Activated CD4-positive, alpha-beta memory T cell treated with anti-CD3 and anti-CD28 coated beads for 36 hours (primary cell): ENCODE data around the gene STXBP4. TPM values are rescaled to one million over a fixed set of nuclear protein-coding genes. Genes with fewer than 3 reads are reported as not detected.

Experiments used
- CTCF ChIA-PET: fragments of 350-600 bp; sonication (Branson Sonifier 250); formaldehyde crosslinking; loops from one replicate; lab custom pipeline; 2021; ENCODE audit warnings: antibody characterized with exemption, inconsistent platforms; lab: Charles Lee
- POLR2A ChIA-PET: fragments of 350-600 bp; sonication (Branson Sonifier 250); formaldehyde crosslinking; loops from one replicate; lab custom pipeline; 2021; ENCODE audit warnings: antibody characterized with exemption; lab: Charles Lee
- DNase-seq: peaks from one replicate; pipeline ENCODE4 v3.0.0-alpha.2; 2020
- H3K27ac Mint-ChIP-seq: one replicate; pipeline ENCODE4 v1.8.0; 2021; ENCODE audit warnings: mixed read lengths
- H3K27me3 Mint-ChIP-seq: one replicate; pipeline ENCODE4 v1.8.0; 2021; ENCODE audit warnings: mixed read lengths
- H3K36me3 Mint-ChIP-seq: one replicate; pipeline ENCODE4 v1.8.0; 2021; ENCODE audit warnings: mixed read lengths
- H3K4me1 Mint-ChIP-seq: one replicate; pipeline ENCODE4 v1.8.0; 2021; ENCODE audit warnings: low read depth, mixed read lengths
- H3K4me3 Mint-ChIP-seq: one replicate; pipeline ENCODE4 v1.8.0; 2021; ENCODE audit warnings: mild to moderate bottlenecking, mixed read lengths
- H3K9me3 Mint-ChIP-seq: one replicate; pipeline ENCODE4 v1.8.0; 2021; ENCODE audit warnings: mixed read lengths
- intact Hi-C: fragments of 100-400 bp; cut with micrococcal nuclease; formaldehyde crosslinking; loops from one replicate; pipeline ENCODE4 v1.15.1; 2023
- total RNA-seq, 2 experiments: library from RNA; stranded (reverse); gene quantifications; one replicate each; pipeline ENCODE4 v1.2.3, GENCODE V29; 2021

STXBP4 gene
- total RNA-seq, 2 experiments from 2014 or later, result 3.2 to 4.3 TPM

GRCh38 chr17:55186937-55187770 lies 218.6 kb downstream of the STXBP4 start:
- H3K4me3 Mint-ChIP-seq, result no peak overlapping the region
- no peaks in the 10 kb centered on the region for H3K4me1 Mint-ChIP-seq
- peaks cover 3% of the 10 kb centered on the region for H3K36me3 Mint-ChIP-seq
- H3K27ac Mint-ChIP-seq, result no peak overlapping the region
- H3K9me3 Mint-ChIP-seq, result peaks cover 6% of the 10 kb centered on the region
- no peak for DNase-seq
- intact Hi-C loops, result no loop called here
- ChIA-PET POLR2A (no interaction called here), CTCF (no interaction called here)
- H3K27me3 Mint-ChIP-seq, result no peaks in the 10 kb centered on the region

DNA sequence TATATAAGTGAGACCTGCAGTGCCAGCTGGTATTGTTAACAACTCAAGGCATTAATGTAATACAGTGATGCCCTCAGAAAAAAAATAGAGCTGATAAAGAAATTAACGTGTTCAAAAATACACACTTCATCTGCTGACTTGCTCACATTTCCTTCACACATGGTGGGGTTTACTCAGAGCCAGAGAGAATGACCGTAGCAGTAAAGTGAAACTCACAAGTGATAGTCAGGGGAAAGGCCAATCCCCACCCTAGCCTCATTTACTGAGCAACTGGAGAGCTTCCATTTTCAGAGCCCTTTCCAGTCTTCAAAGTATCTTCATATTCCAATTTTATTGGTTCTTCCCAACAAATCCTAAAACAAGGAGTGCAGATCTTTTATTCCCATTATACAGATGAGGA lies 222.2 kb downstream of the STXBP4 start:
- intact Hi-C loops, result no loop called here
- ChIA-PET POLR2A (no interaction called here), CTCF (no interaction called here)
- H3K4me1 Mint-ChIP-seq, result no peaks in the 10 kb centered on the region
- no peak overlapping the region for H3K27ac Mint-ChIP-seq
- H3K4me3 Mint-ChIP-seq, result no peak overlapping the region
- DNase-seq, result no peak
- no peaks in the 10 kb centered on the region for H3K9me3 Mint-ChIP-seq
- no peaks in the 10 kb centered on the region for H3K36me3 Mint-ChIP-seq
- no peaks in the 10 kb centered on the region for H3K27me3 Mint-ChIP-seq

DNA sequence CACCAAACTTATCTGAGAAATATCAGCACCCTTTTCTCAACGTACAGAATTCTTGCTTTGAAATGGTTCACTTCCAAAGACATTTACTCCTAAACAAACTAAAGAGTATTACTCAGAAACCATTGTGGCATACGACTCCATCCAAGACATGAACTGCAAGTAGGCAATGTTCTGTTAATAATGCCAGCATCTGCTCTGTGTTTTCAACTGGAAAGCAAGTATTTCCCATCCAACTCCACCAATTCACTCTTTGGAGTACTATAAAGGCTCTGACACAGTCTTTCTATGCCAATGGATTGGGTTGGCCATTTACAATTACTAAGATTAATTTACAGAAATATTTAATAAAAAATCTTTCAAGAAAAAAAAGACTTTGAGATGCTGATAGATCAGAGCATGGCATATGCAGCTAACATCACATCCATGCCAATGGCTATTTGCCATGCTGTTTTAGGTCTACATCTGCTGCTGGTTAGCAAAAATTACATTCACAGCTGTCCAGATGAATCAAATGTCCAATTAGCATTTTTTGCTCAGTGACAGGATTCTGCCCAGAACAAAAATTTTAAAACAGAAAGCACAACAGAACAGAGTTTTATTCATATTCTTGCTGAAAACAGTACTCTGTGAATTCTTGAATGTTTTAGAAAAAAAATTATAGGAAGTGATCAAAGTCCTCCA lies 230.3 kb downstream of the STXBP4 start:
- ChIA-PET POLR2A (no interaction called here), CTCF (no interaction called here)
- H3K36me3 Mint-ChIP-seq, result no peaks in the 10 kb centered on the region
- no peaks in the 10 kb centered on the region for H3K9me3 Mint-ChIP-seq
- no peak overlapping the region for H3K27ac Mint-ChIP-seq
- DNase-seq, result no peak
- intact Hi-C loops, result no loop called here
- no peaks in the 10 kb centered on the region for H3K4me1 Mint-ChIP-seq
- H3K27me3 Mint-ChIP-seq, result peaks cover 3% of the 10 kb centered on the region
- no peak overlapping the region for H3K4me3 Mint-ChIP-seq

- Mint-ChIP-seq H3K4me1 (no peaks in the 10 kb centered on the region), H3K4me3 (no peak overlapping the region), H3K27ac (no peak overlapping the region), H3K27me3 (peaks cover 3% of the 10 kb centered on the region), H3K36me3 (no peaks in the 10 kb centered on the region), H3K9me3 (peaks cover 5% of the 10 kb centered on the region)
- POLR2A ChIA-PET, result no interaction called here
- DNase-seq, result no peak
- intact Hi-C loops, result no loop called here
- CTCF ChIA-PET, result no interaction called here
Observed at GRCh38 chr17:55200904-55201303, 232.3 kb downstream of the STXBP4 start.

- Mint-ChIP-seq H3K4me3 (no peak overlapping the region), H3K27me3 (peaks cover 3% of the 10 kb centered on the region), H3K9me3 (peaks cover 5% of the 10 kb centered on the region), H3K27ac (no peak overlapping the region), H3K4me1 (no peaks in the 10 kb centered on the region), H3K36me3 (no peaks in the 10 kb centered on the region)
- intact Hi-C loops, result no loop called here
- ChIA-PET CTCF (no interaction called here), POLR2A (no interaction called here)
- no peak for DNase-seq
Observed at GRCh38 chr17:55201308-55201932, 232.9 kb downstream of the STXBP4 start.

DNA sequence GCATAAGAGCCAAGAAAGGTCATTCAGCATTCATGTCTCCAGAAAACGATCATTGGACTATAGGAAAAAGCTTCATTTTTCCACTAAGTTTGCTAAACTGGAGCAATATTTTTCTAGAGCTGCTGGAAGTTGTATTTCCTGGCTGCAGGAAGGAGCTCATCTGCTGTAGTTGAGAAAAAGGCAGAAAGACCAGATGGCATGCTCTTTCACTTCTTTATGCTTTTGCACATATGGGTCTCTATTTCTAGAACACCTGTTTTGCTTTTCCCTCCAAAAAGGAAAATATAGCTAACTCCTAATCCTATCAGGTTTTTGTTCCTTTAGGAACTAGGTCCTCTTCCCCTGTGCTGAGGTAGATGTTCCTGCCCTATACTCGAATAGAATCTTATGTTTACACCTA lies 234.3 kb downstream of the STXBP4 start:
- Mint-ChIP-seq H3K27me3 (no peaks in the 10 kb centered on the region), H3K27ac (no peak overlapping the region), H3K36me3 (no peaks in the 10 kb centered on the region), H3K4me3 (no peak overlapping the region), H3K4me1 (no peaks in the 10 kb centered on the region), H3K9me3 (peaks cover 5% of the 10 kb centered on the region)
- CTCF ChIA-PET, result no interaction called here
- intact Hi-C loops, result no loop called here
- DNase-seq, result no peak
- POLR2A ChIA-PET, result no interaction called here

DNA sequence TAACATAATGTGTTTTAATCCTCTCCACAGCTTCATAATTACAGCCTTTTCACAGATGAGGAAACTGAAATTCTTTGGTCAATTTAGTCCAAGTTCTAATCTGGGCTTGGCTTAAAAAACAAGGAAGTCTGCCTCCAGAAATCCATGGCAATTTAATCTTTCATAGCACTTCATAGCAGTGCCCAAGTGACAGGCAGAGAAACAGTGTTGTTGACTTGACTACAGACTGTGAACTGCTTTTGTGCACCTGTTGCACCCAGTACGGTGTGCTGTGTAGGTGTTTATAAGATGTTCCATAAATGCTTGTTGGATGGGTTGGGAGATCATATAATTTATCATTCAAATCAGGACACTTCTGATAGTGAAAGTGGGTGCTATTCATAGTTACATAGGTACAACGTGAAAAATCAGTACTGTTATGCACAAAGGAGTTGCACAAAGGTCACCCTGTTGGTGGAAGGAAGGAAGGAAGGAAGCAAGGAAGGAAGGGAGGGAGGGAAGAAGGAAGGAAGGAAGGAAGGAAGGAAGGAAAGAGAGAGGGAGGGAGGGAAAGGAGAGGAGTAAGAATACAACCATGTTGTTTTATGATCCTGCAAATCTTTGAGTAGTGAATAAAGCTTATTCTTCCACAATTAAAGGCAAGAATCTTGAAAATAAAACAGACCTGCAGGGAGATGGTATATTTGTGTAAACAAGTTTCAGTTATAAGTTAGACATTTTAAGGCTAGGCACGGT lies 239.7 kb downstream of the STXBP4 start:
- no peaks in the 10 kb centered on the region for H3K27me3 Mint-ChIP-seq
- H3K27ac Mint-ChIP-seq, result no peak overlapping the region
- no peaks in the 10 kb centered on the region for H3K36me3 Mint-ChIP-seq
- intact Hi-C loops, result no loop called here
- no peaks in the 10 kb centered on the region for H3K4me1 Mint-ChIP-seq
- H3K9me3 Mint-ChIP-seq, result peaks cover 5% of the 10 kb centered on the region
- no peak overlapping the region for H3K4me3 Mint-ChIP-seq
- CTCF ChIA-PET, result no interaction called here
- POLR2A ChIA-PET, result no interaction called here
- no peak for DNase-seq

GRCh38 chr17:55210292-55210691 lies 241.7 kb downstream of the STXBP4 start:
- POLR2A ChIA-PET, result no interaction called here
- Mint-ChIP-seq H3K4me1 (no peaks in the 10 kb centered on the region), H3K9me3 (no peaks in the 10 kb centered on the region), H3K36me3 (no peaks in the 10 kb centered on the region), H3K27ac (no peak overlapping the region), H3K27me3 (no peaks in the 10 kb centered on the region), H3K4me3 (no peak overlapping the region)
- intact Hi-C loops, result no loop called here
- CTCF ChIA-PET, result no interaction called here
- DNase-seq, result no peak

- H3K27ac Mint-ChIP-seq, result no peak overlapping the region
- CTCF ChIA-PET, result interaction anchor here (0.7 to 0.8 kb wide), 2 partner anchors 145 to 615 kb away, joined by 3 to 4 read pairs; no protein-coding TSS in a partner anchor
Observed at GRCh38 chr17:55212880-55213279, 244.3 kb downstream of the STXBP4 start.

GRCh38 chr17:55215711-55216110 lies 247.1 kb downstream of the STXBP4 start:
- CTCF ChIA-PET, result no interaction called here
- H3K27me3 Mint-ChIP-seq, result no peaks in the 10 kb centered on the region
- no peak overlapping the region for H3K27ac Mint-ChIP-seq

More at GRCh38 chr17:55212880-55213279, 244.3 kb downstream of the STXBP4 start:
- DNase-seq, result no peak
- Mint-ChIP-seq H3K27me3 (no peaks in the 10 kb centered on the region), H3K9me3 (no peaks in the 10 kb centered on the region), H3K4me3 (no peak overlapping the region), H3K36me3 (no peaks in the 10 kb centered on the region), H3K4me1 (no peaks in the 10 kb centered on the region)
- POLR2A ChIA-PET, result no interaction called here
- intact Hi-C loops, result no loop called here

DNA sequence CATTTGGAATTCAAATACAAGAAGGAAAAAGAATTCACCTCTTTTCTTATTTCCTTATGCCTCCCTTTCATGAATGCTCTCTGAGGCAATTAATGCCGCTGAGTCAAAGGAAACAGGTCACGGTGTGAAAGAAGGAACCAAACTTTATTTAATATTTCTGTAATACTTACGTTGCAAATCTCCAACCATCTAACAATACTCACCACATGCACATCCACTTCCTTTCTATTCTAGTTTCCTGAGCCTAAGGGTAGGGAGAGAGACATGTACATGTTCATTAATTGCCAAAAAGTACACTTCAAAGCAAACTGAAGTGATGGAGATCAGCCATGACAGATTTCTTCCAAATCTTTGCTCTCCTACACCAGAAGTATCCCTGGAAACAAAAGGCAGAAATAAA lies 248.3 kb downstream of the STXBP4 start:
- intact Hi-C loops, result no loop called here
- ChIA-PET CTCF (no interaction called here), POLR2A (no interaction called here)
- H3K4me3 Mint-ChIP-seq, result no peak overlapping the region
- H3K4me1 Mint-ChIP-seq, result no peaks in the 10 kb centered on the region
- DNase-seq, result no peak
- no peak overlapping the region for H3K27ac Mint-ChIP-seq
- no peaks in the 10 kb centered on the region for H3K36me3 Mint-ChIP-seq
- no peaks in the 10 kb centered on the region for H3K27me3 Mint-ChIP-seq
- H3K9me3 Mint-ChIP-seq, result no peaks in the 10 kb centered on the region

More at GRCh38 chr17:55215711-55216110, 247.1 kb downstream of the STXBP4 start:
- no peaks in the 10 kb centered on the region for H3K36me3 Mint-ChIP-seq
- intact Hi-C loops, result no loop called here
- DNase-seq, result no peak
- POLR2A ChIA-PET, result no interaction called here
- no peaks in the 10 kb centered on the region for H3K4me1 Mint-ChIP-seq
- no peak overlapping the region for H3K4me3 Mint-ChIP-seq
- H3K9me3 Mint-ChIP-seq, result no peaks in the 10 kb centered on the region

DNA sequence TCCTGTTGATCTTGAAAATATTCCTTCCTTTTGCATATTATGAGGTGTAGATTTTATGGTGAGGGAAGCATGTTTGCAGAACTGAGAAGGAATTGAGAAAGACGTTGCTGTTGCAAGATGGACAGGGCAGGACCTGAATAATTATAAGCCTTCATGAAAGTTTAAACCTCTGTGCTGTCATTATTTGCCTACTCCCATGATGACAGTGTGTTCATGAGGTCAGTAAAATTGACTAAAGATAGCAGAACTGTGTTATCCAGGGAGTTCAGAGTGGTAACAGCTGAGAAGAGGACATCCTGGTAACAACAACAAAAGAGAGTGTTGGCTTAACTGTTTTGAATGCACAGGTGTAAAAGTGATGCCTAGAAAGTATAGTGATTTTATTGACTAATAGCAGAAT lies 250.9 kb downstream of the STXBP4 start:
- POLR2A ChIA-PET, result no interaction called here

More for the DNA sequence above, 250.9 kb downstream of the STXBP4 start:
- Mint-ChIP-seq H3K4me3 (no peak overlapping the region), H3K4me1 (no peaks in the 10 kb centered on the region), H3K27ac (no peak overlapping the region), H3K36me3 (no peaks in the 10 kb centered on the region), H3K27me3 (peaks cover 6% of the 10 kb centered on the region), H3K9me3 (no peaks in the 10 kb centered on the region)
- no peak for DNase-seq
- intact Hi-C loops, result no loop called here
- CTCF ChIA-PET, result no interaction called here
